ENCODE data around the gene CTDSPL2.
"Not testable (repeated sequence)": the region's sequence is repeated elsewhere in the genome, so short reads cannot be mapped to it uniquely, and the experiment has no call there.

The CTDSPL2 gene

DNA sequence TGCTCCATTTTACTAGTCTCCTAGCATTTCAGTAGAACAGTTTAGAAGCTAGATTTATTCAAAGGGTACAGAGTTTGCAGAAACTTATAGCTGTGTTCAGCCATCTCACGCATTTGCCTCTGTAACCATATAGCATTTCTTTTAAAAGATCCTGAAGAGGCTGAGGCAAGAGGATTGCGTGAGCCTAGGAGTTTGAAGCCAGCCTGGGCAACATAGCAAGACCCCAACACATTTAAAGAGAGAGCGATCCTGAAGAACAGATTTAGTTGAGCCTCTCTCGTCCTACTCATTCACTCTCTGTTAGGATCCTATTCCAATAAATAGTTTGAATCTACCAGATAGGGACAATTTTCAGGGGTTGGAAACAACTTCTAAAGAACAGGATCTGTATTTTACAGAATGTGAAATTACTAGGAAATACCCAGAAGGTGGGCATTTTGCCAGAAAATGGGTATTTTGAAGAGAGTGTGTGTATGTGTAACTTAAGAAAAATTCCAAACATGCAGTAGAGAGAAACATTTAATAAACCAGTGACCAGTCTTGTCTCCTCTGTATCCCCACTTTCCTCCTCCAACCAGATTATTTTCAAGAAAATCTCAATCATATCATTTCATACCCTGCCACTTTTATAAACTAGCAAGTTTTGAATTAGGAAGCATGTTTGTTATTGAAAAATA lies 114.0 kb downstream of the CTDSPL2 start:
- DNase-seq = no peak

DNA sequence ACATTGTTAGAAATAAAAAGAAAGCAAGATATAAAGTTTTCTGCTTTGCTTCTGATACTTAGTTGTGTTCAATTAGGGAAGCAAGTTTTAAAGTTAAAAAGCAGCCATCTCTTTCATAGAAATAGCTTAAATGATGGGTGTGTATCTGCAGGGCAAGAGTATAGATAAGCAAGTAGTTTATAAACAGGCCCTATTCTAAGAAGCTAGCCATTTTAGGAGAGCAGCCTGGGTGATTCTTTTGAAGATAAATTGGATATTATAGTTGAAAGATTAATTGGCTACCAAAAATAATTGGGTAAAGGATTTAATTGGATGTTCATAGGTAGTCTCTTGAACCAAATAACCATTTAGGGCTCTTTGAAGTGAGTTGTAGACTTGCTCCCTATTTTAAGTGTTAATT lies 115.2 kb downstream of the CTDSPL2 start:
- DNase-seq = no peak

DNA sequence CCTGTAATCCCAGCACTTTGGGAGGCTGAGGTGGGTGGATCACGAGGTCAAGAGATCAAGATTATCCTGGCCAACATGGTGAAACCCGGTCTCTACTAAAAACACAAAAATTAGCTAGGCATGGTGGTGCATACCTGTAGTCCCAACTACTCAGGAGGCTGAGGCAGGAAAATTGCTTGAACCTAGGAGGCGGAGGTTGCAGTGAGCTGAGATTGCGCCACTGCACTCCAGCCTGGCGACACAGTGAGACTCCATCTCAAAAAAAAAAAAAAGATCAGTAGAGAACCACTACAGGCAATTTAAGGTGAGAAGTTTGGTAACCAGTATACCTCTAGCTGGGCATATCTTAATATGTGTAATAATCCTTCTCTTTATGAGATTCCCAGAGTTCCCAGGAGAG lies 117.3 kb downstream of the CTDSPL2 start:
- not testable (repeated sequence) for DNase-seq

DNA sequence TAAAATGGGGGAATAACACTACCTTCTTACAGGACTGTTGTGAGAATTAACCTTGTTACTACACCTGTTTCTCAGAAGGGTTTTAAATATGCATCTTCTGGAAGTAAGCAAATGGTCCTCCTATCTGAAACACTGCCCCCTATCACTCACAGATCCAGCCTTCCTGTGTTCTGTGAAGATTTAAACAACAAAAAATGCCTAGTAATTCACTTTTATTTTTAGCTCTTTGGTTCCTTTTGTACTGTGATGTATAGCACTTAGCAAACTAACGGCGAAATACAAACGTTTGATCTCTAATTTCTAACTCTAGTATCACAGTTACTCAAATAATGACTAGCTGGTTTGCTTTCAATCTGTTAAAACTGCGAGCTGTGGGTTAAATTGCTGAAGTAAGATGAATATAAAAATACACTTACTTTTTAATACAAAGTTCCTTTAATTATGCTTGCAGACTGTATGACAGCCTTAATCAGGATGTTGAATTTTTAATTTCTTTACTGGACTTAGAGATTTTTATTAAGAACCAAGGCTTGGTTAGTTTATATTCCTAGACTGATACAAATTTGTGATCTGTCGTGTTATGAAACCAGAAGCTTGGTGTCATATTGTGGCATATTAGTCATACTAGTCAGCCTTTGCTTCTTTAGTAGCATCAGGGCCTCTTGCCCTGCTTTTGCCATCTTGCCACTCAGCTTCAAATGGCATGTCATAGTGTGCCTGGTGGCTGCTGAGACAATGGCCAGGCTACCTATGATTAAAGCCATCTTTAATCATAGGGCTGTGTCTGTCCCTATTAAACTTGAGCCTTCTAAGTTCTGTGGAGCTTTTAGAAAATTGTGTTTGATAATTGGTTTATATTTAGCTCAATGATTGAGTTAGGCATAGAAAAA lies 118.7 kb downstream of the CTDSPL2 start:
- peak; percentile 77 for DNase-seq

DNA sequence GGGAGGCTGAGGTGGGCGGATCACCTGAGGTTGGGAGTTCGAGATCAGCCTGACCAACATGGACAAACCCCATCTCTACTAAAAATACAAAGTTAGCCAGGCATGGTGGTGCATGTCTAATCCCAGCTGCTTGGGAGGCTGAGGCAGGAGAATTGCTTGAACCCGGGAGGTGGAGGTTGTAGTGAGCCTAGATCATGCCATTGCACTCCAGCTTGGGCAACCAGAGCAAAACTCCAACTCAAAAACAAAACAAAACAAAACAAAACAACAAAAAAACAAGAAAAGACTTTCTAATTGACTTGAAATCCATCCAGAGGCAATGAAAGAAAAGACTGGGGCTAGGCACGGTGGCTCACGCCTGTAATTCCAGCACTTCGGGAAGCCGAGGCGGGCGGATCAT lies 121.7 kb downstream of the CTDSPL2 start:
- DNase-seq = not testable (repeated sequence)

DNA sequence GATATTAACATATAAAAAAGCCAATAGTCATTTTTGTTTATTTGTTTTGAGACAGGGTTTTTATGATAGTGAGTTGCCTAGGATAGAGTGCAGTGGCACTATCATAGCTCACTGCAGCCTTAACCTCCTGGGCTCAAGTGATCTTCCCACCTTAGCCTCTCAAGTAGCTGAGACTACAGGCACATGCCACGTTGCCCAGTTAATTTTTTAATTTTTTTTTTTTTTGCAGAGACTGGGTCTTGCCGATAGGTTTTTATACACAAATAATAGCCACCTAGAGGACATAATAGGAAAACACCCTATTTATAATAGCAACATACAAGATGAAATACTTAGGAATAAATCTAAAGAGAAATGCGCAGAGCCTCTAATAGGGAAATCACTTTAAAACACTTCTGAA lies 122.8 kb downstream of the CTDSPL2 start:
- no peak for DNase-seq

DNA sequence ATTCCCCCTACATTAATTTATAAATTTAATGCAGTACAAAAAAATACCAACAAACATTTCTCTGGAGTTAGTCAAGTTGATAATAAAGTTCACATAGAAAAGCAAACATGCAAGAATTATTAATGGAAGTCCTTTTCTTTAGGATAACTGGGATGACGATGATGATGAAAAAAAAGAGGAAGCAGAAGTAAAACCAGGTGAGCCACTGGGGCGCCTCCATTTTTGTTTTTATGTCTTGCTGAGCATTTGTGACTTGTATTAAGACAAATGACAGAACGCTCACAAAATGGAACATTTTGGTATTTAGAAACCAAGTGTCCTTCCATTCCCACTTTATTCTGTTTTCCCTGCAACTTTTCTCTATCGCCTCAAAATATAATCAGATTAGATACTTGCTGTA lies 123.3 kb downstream of the CTDSPL2 start:
- no peak for DNase-seq

DNA sequence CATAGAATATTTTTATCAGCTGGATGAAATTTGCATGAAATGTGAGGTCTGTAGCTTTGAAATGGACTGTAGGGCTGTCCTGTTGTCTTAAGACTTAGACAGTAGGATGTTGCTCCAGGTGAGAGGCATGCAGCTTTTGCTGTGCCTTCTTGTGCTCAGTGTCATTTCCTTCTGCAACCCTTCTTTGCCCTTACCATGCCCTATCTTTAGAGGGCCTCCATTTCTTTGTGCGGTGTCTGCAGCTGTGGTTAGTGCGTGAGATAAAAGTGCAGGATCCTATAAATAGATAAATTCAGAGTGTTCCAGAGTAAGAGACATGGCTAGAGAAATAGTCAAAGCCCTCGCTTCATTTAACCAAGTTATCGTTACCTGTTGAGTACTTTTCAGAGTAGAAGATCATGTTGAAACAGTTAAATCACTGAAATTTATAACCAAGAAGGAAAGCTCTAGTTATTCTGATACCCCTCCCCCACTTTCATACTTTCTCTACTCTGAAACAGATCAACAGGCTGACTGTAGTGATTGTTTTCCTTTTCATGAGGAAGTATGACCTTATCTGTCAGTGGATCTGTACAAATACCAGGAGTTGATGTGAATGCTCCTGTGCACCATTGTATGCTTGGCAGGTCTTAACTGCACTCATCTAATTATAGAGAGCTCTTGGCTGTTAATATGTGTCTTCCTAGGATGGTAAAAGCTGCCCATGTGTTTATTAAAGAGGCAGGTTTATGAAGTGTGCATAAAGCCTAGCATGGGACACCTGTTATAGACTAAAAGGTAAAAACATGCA lies 127.7 kb downstream of the CTDSPL2 start:
- no peak for DNase-seq

- not testable (repeated sequence) for DNase-seq
Measured at GRCh38 chr15:44560926-44561325, 133.5 kb downstream of the CTDSPL2 start.

DNA sequence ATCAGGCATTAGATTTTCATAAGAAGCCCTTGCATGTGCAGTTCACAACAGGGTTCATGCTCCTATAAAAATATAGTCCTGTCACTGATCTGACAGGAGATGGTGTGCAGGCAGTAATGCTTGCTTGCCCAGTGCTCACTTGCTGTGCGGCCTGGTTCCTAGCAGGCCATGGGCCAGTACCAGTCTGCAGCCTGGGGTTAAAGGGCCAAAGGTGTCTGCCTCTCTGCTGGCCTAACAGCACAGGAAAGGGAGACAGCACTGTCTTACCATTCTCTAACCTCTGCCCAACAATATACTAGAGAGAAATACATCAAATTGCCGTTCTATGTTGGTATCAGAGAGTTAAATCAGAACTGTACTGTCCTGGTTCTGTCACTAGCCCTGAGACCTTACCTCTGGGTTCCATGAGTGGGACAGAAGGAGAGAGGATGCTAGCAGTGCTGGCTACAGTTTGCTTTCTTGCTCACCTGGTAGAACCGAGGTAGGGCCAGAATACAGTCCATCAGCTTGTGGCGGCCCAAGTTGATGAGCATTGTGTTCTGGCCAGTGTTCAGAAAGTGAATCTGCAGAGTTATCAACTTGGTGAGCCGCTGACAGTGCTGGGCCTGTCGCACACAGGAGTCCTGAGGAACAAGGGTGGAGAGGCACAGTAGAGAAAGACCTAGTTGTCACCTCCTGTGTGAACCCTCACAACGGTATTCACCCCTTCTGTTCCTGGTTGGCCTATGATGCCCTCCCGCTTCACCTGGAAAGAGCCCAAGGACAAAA lies 138.1 kb downstream of the CTDSPL2 start:
- no peak for DNase-seq

- DNase-seq = no peak
Measured at GRCh38 chr15:44566155-44566540, 138.7 kb downstream of the CTDSPL2 start.

GRCh38 chr15:44568338-44568737 lies 140.9 kb downstream of the CTDSPL2 start:
- DNase-seq = no peak

GRCh38 chr15:44569316-44569715 lies 141.9 kb downstream of the CTDSPL2 start:
- DNase-seq = no peak

DNA sequence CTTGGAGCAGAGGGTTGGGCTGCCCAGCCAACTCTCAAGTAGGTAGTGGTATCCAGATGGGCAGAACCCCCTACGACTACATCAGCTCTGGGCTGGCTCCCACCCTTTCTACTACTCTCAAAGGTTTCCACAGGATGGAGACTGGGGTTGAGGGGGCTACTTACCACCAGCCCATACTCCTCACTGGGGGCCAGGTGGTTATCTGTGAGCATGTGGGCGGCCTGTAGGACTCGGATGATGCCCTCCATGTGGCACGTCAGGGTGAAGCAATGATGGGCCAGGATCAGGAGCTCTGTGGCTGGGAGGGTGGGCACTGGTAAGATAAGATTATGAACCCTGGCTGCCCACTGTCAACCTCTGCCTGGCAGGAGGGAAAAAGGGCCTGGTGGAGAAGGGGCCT lies 142.9 kb downstream of the CTDSPL2 start:
- DNase-seq = no peak

- DNase-seq = no peak
Measured at GRCh38 chr15:44573386-44573785, 146.0 kb downstream of the CTDSPL2 start.

GRCh38 chr15:44574734-44575133 lies 147.3 kb downstream of the CTDSPL2 start:
- no peak for DNase-seq
